ENCODE results near the gene AQP9.

AQP9 gene

GRCh38 chr15:58139989-58140522, 1.9 kb downstream of the AQP9 start:
- DNase-seq (ENCODE audit: low read depth in 2 of 2): no peak

GRCh38 chr15:58141894-58142293, 3.7 kb downstream of the AQP9 start:
- DNase-seq (ENCODE audit: low read depth in 2 of 2): no peak

- no peak for DNase-seq (ENCODE audit: low read depth in 2 of 2)
Measured at GRCh38 chr15:58142827-58143461, 4.8 kb downstream of the AQP9 start.

GRCh38 chr15:58145606-58146005, 7.4 kb downstream of the AQP9 start:
- no peak for DNase-seq (ENCODE audit: low read depth in 2 of 2)

- DNase-seq (ENCODE audit: low read depth in 2 of 2): no peak
Measured at GRCh38 chr15:58146211-58146610, 8.0 kb downstream of the AQP9 start.

- DNase-seq (ENCODE audit: low read depth in 2 of 2): no peak
Measured at GRCh38 chr15:58146749-58147148, 8.6 kb downstream of the AQP9 start.

- DNase-seq (ENCODE audit: low read depth in 2 of 2): no peak
Measured at GRCh38 chr15:58147171-58147611, 9.0 kb downstream of the AQP9 start.

GRCh38 chr15:58148120-58148519, 9.9 kb downstream of the AQP9 start:
- DNase-seq (ENCODE audit: low read depth in 2 of 2): no peak

GRCh38 chr15:58148633-58149445, 10.7 kb downstream of the AQP9 start:
- DNase-seq (ENCODE audit: low read depth in 2 of 2): no peak

- no peak for DNase-seq (ENCODE audit: low read depth in 2 of 2)
Measured at GRCh38 chr15:58154769-58155168, 16.6 kb downstream of the AQP9 start.

GRCh38 chr15:58159827-58160386, 21.7 kb downstream of the AQP9 start:
- no peak for DNase-seq (ENCODE audit: low read depth in 2 of 2)

GRCh38 chr15:58161436-58161930, 23.3 kb downstream of the AQP9 start:
- no peak for DNase-seq (ENCODE audit: low read depth in 2 of 2)

GRCh38 chr15:58163985-58164384, 25.8 kb downstream of the AQP9 start:
- DNase-seq (ENCODE audit: low read depth in 2 of 2): no peak

- no peak for DNase-seq (ENCODE audit: low read depth in 2 of 2)
Measured at GRCh38 chr15:58164926-58165325, 26.7 kb downstream of the AQP9 start.

GRCh38 chr15:58165661-58166060, 27.5 kb downstream of the AQP9 start:
- DNase-seq (ENCODE audit: low read depth in 2 of 2): no peak

- DNase-seq (ENCODE audit: low read depth in 2 of 2): no peak
Measured at GRCh38 chr15:58167095-58167691, 29.0 kb downstream of the AQP9 start.

GRCh38 chr15:58169934-58170333, 31.8 kb downstream of the AQP9 start:
- no peak for DNase-seq (ENCODE audit: low read depth in 2 of 2)

GRCh38 chr15:58171476-58172061, 33.4 kb downstream of the AQP9 start:
- no peak for DNase-seq (ENCODE audit: low read depth in 2 of 2)

- DNase-seq (ENCODE audit: low read depth in 2 of 2): no peak
Measured at GRCh38 chr15:58174709-58175108, 36.5 kb downstream of the AQP9 start.

GRCh38 chr15:58175955-58176354, 37.8 kb downstream of the AQP9 start:
- DNase-seq (ENCODE audit: low read depth in 2 of 2): no peak

- DNase-seq (ENCODE audit: low read depth in 2 of 2): no peak
Measured at GRCh38 chr15:58178668-58179067, 40.5 kb downstream of the AQP9 start.

- DNase-seq (ENCODE audit: low read depth in 2 of 2): no peak
Measured at GRCh38 chr15:58179206-58179605, 41.0 kb downstream of the AQP9 start.

All from stimulated activated CD4-positive, alpha-beta T cell treated with anti-CD3 and anti-CD28 coated beads, Interleukin-12 subunit alpha, Interleukin-12 subunit beta, amount 100 ng/mL, for 24 hours (primary cell).